Left ventricle myocardium superior (tissue), 1 donor: ENCODE results near the gene ALG11. TPM values are rescaled to one million over a fixed set of nuclear protein-coding genes. Genes with fewer than 3 reads are reported as not detected.
A peak's percentile ranks its signal among the peaks of the same experiment; 100 is the strongest.

ENCODE experiments used
- ATAC-seq: fragments of 200-7000 bp; cut with Tn5 transposase; one replicate; pipeline ENCODE4 v1.9.1; 2020; ENCODE audit warnings: mild to moderate bottlenecking, moderate library complexity
- DNase-seq: peaks from one replicate; pipeline ENCODE4 v3.0.0-alpha.2; 2020
- intact Hi-C: fragments of 100-400 bp; cut with micrococcal nuclease; formaldehyde crosslinking; loops from one replicate; pipeline ENCODE4 v1.11.0; 2022
- total RNA-seq: library from RNA; stranded (reverse); fragmentation: NEBNext Ultra II Directional; extraction: Animal tissue kit (Norgen Biotek cat#: 25700); gene quantifications from one replicate; pipeline ENCODE4 v1.2.1, GENCODE V29; 2021
- donor health status: DM: no; HTN: yes; CAD: no; lungs with severe emphysema.

Gene ALG11
- total RNA-seq, 1 donor from 2014 or later, result 18.4 TPM

DNA sequence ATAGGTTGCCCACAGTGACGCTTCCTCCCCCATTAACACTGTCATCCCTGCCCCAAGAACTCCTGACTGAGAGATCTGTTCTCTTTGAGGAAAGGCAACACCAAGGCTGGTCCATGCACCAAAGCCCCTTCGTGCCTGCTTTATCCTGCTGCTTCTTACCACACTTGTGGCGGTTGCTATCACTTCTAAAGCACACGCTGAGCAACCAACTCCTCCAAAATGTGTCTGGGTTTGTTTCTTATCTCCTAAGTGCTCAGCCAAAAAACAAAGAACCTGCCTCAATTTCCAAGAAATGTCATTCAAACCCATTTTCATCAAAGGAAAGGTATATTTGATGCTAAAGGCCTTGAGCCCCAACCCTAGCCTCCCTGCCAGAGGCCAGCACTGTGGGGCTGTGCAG lies 15.6 kb upstream of the ALG11 start:
- ATAC-seq (no peak), DNase-seq (no peak)
- intact Hi-C loops, result no loop called here

DNA sequence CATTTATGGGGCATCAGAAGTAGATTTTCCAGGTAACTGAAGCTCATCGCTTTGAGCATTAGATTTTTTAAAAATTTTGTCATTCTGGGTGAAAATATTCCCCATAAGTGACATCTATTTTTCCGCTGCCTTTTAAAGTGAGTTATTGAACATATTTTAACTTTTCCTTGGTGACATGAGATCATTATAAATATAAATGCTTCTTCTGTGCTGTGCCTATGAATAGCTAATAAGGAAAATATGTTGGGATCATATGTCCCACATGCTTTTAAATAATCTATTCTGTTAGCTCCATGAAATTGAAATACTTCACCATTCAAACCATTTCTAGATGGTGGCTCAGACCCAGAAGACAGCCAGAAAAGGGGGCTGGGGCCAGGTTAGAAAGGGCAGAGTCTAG lies 15.0 kb upstream of the ALG11 start:
- no peak for DNase-seq
- ATAC-seq, result no peak
- intact Hi-C loops, result no loop called here

DNA sequence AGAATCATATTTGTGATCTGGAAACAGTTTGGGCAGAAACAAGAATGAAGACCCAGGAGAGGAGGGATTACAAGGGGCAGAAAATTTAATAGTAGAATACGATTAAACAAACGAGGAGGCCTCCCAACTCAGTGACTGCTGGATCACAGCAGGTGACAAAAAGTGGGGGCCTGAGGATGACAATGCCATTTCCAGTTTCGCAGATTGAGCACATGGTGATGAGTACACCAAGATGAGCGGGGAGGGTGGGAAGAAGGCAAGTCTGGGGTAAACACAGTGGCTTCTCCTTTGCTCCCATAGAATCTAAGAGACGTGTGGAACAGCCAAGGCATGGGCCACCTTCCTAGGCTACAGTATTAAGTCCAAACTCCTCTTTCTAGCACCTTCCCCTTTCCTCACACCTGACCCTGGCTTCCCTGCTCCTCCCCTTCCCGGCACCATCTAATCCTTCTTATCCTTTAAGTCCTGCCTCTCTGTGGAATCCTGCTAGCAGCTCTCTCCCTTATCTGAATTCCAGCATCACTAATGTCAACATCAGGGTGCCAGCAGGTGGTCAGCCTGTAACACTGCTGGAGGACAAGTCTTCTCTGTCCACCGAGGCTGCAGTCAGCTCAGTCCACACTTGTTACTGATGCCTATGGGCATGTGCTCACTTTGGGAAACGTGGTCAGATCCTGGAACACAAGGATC lies 14.4 kb upstream of the ALG11 start:
- DNase-seq, result no peak
- intact Hi-C loops, result no loop called here
- ATAC-seq, result no peak

GRCh38 chr13:51998723-51999509 lies 13.3 kb upstream of the ALG11 start:
- no peak for ATAC-seq
- intact Hi-C loops, result no loop called here
- no peak for DNase-seq

DNA sequence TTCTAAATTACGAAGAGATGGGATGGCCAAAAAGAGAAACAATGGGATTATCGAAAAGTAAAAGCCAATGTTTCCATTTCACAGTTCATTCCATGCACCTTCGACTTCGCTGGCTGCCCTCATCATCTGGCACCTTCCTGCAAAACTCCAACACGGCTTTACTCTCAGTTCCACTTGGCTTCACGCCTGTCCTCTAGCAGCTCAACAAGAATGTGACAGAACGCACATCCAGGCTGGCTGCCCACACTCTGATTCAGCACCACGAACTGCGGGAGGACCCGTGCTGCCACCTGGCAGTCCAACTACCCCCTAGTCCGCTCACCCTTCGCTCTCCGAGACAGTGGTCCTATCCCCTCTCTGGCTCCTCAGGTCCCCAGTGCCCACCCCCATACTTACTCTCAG lies 12.7 kb upstream of the ALG11 start:
- ATAC-seq, result peak; percentile 85
- DNase-seq, result peak; percentile 82
- intact Hi-C loops, result no loop called here

DNA sequence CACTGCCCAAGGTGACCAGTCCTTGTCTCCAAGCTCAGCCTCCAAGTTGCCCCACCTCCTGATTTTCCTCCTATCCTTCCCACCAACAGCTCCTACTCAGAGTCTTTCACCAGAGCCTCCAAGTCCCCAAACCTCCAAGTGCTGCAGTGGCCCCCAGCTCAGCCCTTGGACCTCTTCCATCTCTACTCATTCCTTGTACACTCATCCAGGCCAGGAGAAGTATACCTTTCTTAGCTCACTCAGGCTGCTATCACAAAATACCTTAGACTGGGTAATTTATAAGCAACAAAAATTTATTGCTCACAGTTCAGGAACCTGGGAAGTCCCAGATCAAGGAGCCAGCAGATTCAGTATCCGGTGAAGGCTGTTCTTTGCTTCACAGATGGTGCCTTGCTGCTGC lies 12.3 kb upstream of the ALG11 start:
- no peak for ATAC-seq
- intact Hi-C loops, result loop anchor here (2.0 kb wide), 1 partner anchor 127 kb away; no protein-coding TSS in a partner anchor
- no peak for DNase-seq

DNA sequence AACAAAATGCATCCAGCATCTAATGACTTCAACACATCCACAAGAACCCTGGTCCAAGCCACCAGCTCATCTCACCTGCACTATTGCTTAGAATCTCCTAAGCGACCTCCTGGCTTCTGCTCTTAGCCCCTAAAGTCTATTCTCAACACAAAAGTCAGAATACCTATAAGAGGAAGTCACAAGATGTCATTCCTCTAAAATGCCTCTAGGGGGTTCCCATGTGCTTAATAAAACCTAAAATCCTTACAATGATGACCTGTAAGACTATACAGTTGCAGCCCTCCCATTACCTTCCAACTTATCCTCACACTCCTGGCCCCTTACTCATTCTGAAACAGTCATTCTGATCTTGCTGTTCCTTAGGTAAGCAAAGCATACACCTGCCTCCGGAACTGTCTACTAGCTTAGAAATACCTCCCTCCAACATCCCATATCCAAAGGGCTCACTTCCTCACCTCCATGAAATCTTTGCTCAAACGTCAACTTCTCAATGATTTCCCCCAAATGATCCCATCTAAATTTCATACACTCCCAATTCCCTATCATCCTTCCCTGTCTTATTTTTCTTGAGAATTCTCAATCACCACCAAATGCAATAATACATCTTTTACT lies 11.0 kb upstream of the ALG11 start:
- intact Hi-C loops, result loop anchor here (2.0 kb wide), 1 partner anchor 126 kb away; no protein-coding TSS in a partner anchor
- ATAC-seq (peak; percentile 50), DNase-seq (no peak)

GRCh38 chr13:52002361-52002760 lies 9.8 kb upstream of the ALG11 start:
- ATAC-seq (no peak), DNase-seq (no peak)
- intact Hi-C loops, result no loop called here

GRCh38 chr13:52003541-52003940 lies 8.7 kb upstream of the ALG11 start:
- ATAC-seq (no peak), DNase-seq (no peak)
- intact Hi-C loops, result no loop called here

DNA sequence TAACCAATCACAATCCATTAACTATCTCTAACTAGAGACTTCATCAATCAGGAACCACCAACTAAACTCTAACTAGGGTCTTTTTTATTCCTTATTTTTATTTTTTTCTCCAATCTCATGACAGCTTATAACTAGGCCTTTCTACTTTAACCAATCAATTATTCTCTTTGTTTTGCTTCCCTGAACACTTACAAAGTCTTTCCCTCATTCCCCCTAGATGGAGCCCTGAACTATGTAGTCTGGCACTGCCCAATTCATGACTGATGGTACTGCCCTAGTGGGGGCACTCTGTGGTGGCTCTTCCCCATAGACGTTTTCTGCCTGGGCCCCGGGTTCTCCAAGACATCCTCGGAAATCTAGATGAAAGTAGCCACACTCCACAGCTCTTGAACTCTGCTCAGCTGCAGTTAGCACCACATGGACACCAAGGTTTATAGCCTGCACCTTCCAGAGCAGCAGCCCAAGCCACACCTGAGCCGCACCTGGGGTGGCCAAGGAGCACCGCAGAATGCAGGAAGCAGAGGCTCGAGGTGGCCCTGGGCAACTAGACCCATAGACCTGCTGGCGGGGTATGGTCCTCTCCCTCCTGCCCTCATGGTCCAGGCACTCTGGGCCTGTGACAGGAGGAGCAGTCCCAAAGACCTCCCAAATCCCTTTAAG lies 7.6 kb upstream of the ALG11 start:
- ATAC-seq (no peak), DNase-seq (no peak)
- intact Hi-C loops, result no loop called here

DNA sequence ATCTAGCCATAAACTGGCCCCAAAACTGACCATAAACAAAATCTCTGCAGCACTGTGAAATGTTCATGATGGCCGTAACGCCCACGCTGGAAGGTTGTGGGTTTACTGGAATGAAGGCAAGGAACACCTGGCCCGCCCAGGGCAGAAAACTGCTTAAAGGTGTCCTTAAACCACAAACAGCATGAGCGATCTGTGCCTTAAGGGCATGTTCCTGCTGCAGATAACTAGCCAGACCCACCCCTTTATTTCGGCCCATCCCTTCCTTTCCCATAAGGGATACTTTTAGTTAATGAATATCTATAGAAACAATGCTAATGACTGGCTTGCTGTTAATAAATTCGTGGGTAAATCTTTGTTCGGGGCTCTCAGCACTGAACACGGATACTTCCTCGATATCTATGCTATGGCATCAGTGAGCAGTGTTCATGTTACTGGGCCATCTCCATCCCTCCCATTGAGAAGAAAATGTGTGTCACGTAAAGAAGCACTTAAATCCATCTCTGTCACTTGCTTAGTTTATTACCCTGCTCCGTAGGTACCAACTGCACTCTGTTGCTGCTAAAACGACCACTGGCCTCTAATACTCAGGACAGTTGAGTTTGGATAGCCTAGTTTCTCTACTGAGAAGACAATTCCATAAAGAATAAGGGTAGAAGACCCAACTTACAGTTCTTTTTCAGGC lies 6.2 kb upstream of the ALG11 start:
- intact Hi-C loops, result no loop called here
- ATAC-seq (no peak), DNase-seq (no peak)

- no peak for DNase-seq
- intact Hi-C loops, result no loop called here
Observed at GRCh38 chr13:52006523-52007245, 5.5 kb upstream of the ALG11 start.

DNA sequence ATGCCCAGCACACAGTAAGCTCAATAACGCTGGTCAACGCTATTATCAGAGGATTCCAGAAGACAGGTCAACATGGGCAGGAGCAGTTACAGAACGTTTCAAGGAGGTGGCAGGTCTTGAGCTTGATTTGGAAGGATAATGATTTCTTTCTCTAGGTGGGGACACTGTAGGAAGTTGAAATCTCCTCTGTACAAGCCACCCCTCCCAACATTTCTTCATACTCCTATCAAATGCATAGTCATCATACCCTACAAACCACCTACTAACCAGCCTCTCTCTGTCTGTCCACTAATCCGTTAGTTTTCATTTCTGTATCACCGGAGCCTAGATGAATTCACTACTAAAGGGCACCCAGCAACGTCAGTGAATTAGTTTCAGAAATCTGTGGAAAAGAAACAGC lies 2.3 kb upstream of the ALG11 start:
- ATAC-seq, result no peak
- intact Hi-C loops, result no loop called here
- no peak for DNase-seq

More at GRCh38 chr13:52006523-52007245, 5.5 kb upstream of the ALG11 start:
- ATAC-seq, result no peak

- peak; percentile 30 for DNase-seq
- ATAC-seq, result peak; percentile 44
- intact Hi-C loops, result no loop called here
Observed at GRCh38 chr13:52010890-52011631, 1.1 kb upstream of the ALG11 start, which contains the start of gene ATP7B. ATP7B (minus strand) TSS chr13:52011450; CDS start chr13:52011337, 113 bp downstream.

- intact Hi-C loops, result no loop called here
- no peak for ATAC-seq
Observed at GRCh38 chr13:52012512-52012836, 276 bp downstream of the ALG11 start.

DNA sequence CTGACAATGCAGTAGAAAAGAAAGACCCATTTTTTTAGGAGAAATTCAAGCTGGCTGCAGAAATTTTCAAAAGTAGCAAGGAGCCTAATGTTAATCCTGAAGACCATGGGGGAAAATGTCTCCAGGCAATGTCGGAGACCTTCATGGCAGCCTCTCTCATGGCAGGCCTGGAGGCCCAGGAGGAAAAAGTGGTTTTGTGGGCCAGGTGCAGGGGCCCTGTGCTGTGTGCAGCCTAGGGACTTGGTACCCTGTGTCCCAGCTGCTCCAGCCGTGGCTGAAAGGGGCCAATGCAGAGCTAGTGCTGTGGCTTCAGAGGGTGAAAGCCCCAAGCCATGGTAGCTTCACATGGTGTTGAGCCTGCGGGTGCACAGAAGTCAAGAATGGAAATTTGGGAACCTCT lies 4.1 kb downstream of the ALG11 start:
- DNase-seq, result no peak
- intact Hi-C loops, result no loop called here
- ATAC-seq, result no peak

More at GRCh38 chr13:52012512-52012836, 276 bp downstream of the ALG11 start:
- DNase-seq, result no peak

GRCh38 chr13:52020191-52020590 lies 8.0 kb downstream of the ALG11 start:
- DNase-seq (no peak), ATAC-seq (no peak)
- intact Hi-C loops, result no loop called here

DNA sequence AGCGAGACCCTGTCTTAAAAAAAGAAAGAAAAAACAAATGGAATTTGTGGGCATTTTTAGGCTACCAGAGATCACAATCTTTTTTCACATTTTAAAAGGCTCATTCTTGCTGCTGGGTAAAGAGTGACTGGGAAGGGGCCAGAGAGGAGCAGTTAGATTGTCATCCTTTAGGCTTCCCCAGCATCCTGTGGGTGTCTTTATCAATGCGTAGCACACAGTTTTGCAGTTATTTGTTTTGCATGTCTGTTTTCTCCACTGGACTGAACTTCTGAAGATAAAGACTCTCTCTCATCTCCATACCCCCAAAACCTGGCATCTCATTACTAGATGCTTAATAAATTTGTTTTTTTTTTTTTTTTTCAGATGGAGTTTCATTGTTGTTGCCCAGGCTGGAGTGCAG lies 10.2 kb downstream of the ALG11 start:
- no peak for ATAC-seq
- intact Hi-C loops, result no loop called here
- no peak for DNase-seq
